Breast epithelium (tissue), 4 donors: Measurements from ENCODE around the gene SPAAR. TPM values are rescaled to one million over a fixed set of nuclear protein-coding genes. Genes with fewer than 3 reads are reported as not detected.
"Not testable (repeated sequence)": the region's sequence is repeated elsewhere in the genome, so short reads cannot be mapped to it uniquely, and the experiment has no call there.

Source experiments
- DNase-seq, 2 donors: peaks; one replicate each; pipeline ENCODE4 v3.0.0-alpha.2; 2019; ENCODE audit warnings: low spot score in 2 of 2
- H3K27ac ChIP-seq, 2 donors: fragments of 200-600 bp; sonication (generic) in 1 of 2; one replicate each; pipeline ENCODE4 v1.5.1; 2016 to 2019; ENCODE audit warnings: mild to moderate bottlenecking in 1 of 2
- H3K27me3 ChIP-seq, 2 donors: fragments of 200-600 bp; sonication (generic) in 1 of 2; one replicate each; pipeline versions ENCODE4 v1.5.1 to v1.6.0; 2017 to 2019; ENCODE audit warnings: control low read depth in 1 of 2, mild to moderate bottlenecking in 1 of 2
- H3K36me3 ChIP-seq: fragments of 200-600 bp; one replicate; pipeline ENCODE4 v1.5.1; 2019
- H3K4me1 ChIP-seq, 2 donors: fragments of 200-600 bp; sonication (generic); one replicate each; pipeline ENCODE4 v1.5.1; 2016 to 2019; ENCODE audit warnings: control low read depth in 1 of 2
- H3K4me3 ChIP-seq, 3 donors: fragments of 200-600 bp; sonication (generic); 1 replicate in 2 of 3; 2 replicates in 1 of 3; pipeline ENCODE4 v1.5.1; 2016 to 2019; ENCODE audit warnings: mild to moderate bottlenecking in 3 of 3, moderate library complexity in 2 of 3
- H3K9me3 ChIP-seq, 2 donors: fragments of 200-600 bp; sonication (generic) in 1 of 2; one replicate each; pipeline ENCODE4 v1.5.1; 2016 to 2019; ENCODE audit warnings: control low read depth in 1 of 2
- POLR2A ChIP-seq: fragments of 450-650 bp; IDR thresholded peaks from one replicate; pipeline ENCODE4 v1.6.1; 2016; ENCODE audit warnings: antibody characterized with exemption, mild to moderate bottlenecking, moderate library complexity
- POLR2AphosphoS5 ChIP-seq, 3 donors: sonication (generic); formaldehyde crosslinking; IDR thresholded peaks; one replicate each; pipeline ENCODE4 v1.6.1; 2017; ENCODE audit warnings: antibody characterized with exemption in 3 of 3
- intact Hi-C: fragments of 100-400 bp; cut with DNase I; formaldehyde crosslinking; loops from one replicate; pipeline ENCODE4 v1.15.1; 2023; ENCODE audit warnings: low total_unique reads
- total RNA-seq, 3 donors: library from RNA; depleted of rRNA; stranded (reverse); fragments of >200 nt; gene quantifications; one replicate each; pipeline ENCODE4 v1.1.0, GENCODE V29; 2016
- TF ChIP-seq, protein P1 (sequence below), 3 donors: fragments of 450-650 bp; IDR thresholded peaks; one replicate each; pipeline ENCODE4 v1.5.1; 2016 to 2017; ENCODE audit warnings: antibody characterized with exemption in 3 of 3, mild to moderate bottlenecking in 3 of 3, moderate library complexity in 3 of 3

Gene SPAAR
- total RNA-seq, 3 donors from 2014 or later = 4.8 to 13.4 (median 8.6) TPM

GRCh38 chr9:35871545-35871944, 37.7 kb upstream of the SPAAR start:
- intact Hi-C loops = no loop called here

DNA sequence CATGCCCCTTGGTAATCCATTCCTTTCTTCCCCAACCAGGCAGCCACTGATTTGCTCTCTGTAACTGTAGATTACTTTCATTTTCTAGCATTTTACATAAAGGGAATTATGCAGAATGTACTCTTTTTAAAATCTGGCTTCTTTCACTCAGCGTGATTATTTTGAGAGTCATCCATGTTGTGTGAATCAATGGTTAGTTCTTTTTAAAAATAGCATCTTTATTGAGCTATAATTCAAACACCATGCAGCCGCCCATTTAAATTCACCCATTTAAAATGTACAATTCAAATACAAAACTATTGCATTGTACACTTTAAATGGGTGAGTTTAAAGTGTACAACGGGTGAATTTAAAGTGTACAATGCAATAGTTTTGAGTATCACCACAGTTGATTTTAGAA, 36.8 kb upstream of the SPAAR start:
- H3K4me3 ChIP-seq = no peak overlapping the region
- no peak for DNase-seq
- intact Hi-C loops = no loop called here
- peaks cover 0 to 7% of the 10 kb centered on the region in 2 donors for H3K4me1 ChIP-seq
- no peak overlapping the region for H3K27ac ChIP-seq
- H3K27me3 ChIP-seq = peaks cover 0 to under 1% of the 10 kb centered on the region in 2 donors
- no peaks in the 10 kb centered on the region for H3K9me3 ChIP-seq
- TF ChIP-seq POLR2AphosphoS5 (IDR thresholded peaks at IDR 0.05) = no peak
- no peak for TF ChIP-seq POLR2A
- TF ChIP-seq, protein P1, sequence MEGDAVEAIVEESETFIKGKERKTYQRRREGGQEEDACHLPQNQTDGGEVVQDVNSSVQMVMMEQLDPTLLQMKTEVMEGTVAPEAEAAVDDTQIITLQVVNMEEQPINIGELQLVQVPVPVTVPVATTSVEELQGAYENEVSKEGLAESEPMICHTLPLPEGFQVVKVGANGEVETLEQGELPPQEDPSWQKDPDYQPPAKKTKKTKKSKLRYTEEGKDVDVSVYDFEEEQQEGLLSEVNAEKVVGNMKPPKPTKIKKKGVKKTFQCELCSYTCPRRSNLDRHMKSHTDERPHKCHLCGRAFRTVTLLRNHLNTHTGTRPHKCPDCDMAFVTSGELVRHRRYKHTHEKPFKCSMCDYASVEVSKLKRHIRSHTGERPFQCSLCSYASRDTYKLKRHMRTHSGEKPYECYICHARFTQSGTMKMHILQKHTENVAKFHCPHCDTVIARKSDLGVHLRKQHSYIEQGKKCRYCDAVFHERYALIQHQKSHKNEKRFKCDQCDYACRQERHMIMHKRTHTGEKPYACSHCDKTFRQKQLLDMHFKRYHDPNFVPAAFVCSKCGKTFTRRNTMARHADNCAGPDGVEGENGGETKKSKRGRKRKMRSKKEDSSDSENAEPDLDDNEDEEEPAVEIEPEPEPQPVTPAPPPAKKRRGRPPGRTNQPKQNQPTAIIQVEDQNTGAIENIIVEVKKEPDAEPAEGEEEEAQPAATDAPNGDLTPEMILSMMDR (IDR thresholded peaks at IDR 0.05) = no peak
- no peaks in the 10 kb centered on the region for H3K36me3 ChIP-seq

More at GRCh38 chr9:35871545-35871944, 37.7 kb upstream of the SPAAR start:
- no peak overlapping the region for H3K4me3 ChIP-seq
- DNase-seq = peak; percentile 65 to 71
- H3K4me1 ChIP-seq = peaks cover 0 to 7% of the 10 kb centered on the region in 2 donors
- H3K9me3 ChIP-seq = no peaks in the 10 kb centered on the region
- peak overlapping the region; percentile 33 to 46 for H3K27ac ChIP-seq
- TF ChIP-seq, protein P1 (IDR thresholded peaks at IDR 0.05) = no peak
- TF ChIP-seq POLR2AphosphoS5 (IDR thresholded peaks at IDR 0.05) (no peak), POLR2A (no peak)
- peaks cover 0 to 4% of the 10 kb centered on the region in 2 donors for H3K27me3 ChIP-seq
- no peaks in the 10 kb centered on the region for H3K36me3 ChIP-seq

DNA sequence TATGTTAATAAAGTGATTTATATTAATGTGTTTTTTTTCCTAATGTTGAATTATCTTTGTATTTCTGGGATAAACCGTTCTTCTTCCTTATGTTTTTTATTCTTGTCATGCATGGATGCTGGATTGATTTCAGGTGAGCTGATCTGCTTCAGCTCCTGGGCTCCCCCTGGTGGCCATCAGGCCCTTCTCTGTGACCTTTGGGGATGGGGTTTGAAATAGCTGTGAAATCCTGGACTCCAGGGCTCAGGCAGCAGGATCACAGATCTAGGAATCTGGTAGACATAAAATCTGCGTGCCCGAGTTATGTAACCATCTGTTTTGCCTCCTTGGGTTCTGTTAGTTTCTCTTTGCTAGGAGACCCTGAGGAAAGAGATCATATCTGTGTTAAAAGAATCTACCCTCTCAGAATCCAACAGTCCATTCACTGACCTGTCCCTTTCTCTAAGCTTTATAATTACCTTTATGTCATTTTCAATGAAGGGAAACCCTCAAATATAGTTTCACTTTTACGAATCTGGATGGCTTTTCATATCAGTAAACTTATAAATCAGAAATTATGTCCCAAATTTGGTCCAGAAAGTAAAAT, 26.9 kb upstream of the SPAAR start:
- Histone ChIP-seq H3K36me3 (no peaks in the 10 kb centered on the region), H3K4me1 (no peaks in the 10 kb centered on the region), H3K27ac (no peak overlapping the region), H3K4me3 (no peak overlapping the region), H3K27me3 (no peaks in the 10 kb centered on the region), H3K9me3 (no peaks in the 10 kb centered on the region)
- intact Hi-C loops = no loop called here
- TF ChIP-seq POLR2AphosphoS5 (IDR thresholded peaks at IDR 0.05) (peak in 2 of 3 donors; percentile 52 to 65), POLR2A (no peak)
- TF ChIP-seq, protein P1 (IDR thresholded peaks at IDR 0.05) = peak; percentile 87 to 96 (median 91)
- DNase-seq = peak; percentile 76 to 81

GRCh38 chr9:35882996-35883395, 26.3 kb upstream of the SPAAR start:
- H3K36me3 ChIP-seq = no peaks in the 10 kb centered on the region
- H3K4me3 ChIP-seq = no peak overlapping the region
- TF ChIP-seq, protein P1 (IDR thresholded peaks at IDR 0.05) = no peak
- no peak for TF ChIP-seq POLR2A
- no peak for TF ChIP-seq POLR2AphosphoS5 (IDR thresholded peaks at IDR 0.05)
- H3K9me3 ChIP-seq = no peaks in the 10 kb centered on the region
- intact Hi-C loops = no loop called here
- H3K27ac ChIP-seq = no peak overlapping the region
- H3K27me3 ChIP-seq = no peaks in the 10 kb centered on the region
- H3K4me1 ChIP-seq = no peaks in the 10 kb centered on the region
- DNase-seq = no peak

DNA sequence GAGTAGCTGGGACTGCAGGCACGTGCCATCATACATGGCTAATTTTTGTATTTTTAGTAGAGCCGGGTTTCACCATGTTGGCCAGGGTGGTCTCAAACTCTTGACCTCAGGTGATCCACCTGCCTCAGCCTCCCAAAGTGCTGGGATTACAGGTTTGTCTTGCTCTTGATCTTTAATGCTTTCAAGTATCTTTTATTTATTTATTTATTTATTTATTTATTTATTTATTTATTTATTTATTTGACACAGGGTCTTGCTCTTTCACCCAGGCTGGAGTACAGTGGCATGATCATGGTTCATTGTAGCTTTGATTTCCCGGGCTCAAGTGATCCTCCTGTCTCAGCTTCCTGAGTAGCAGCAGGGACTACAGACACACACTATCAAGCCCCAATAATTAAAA, 24.4 kb upstream of the SPAAR start:
- not testable (repeated sequence) for H3K4me3 ChIP-seq, H3K36me3 ChIP-seq, H3K27ac ChIP-seq, H3K9me3 ChIP-seq, H3K27me3 ChIP-seq, H3K4me1 ChIP-seq, DNase-seq
- intact Hi-C loops = loop anchor here (5.0 kb wide), 1 partner anchor 93 kb away; the partner anchor contains the start of gene NPR2
